GM18868 (cell line): ENCODE measurements around the gene RIMS1.
"Not testable (repeated sequence)": the region's sequence is repeated elsewhere in the genome, so short reads cannot be mapped to it uniquely, and the experiment has no call there.

Source experiments
- ATAC-seq: cut with Tn5 transposase; IDR thresholded peaks from one replicate; pipeline ENCODE4 v1.9.1; 2021; ENCODE audit warnings: mild to moderate bottlenecking, moderate library complexity; ENCODE audit not compliant: unreplicated experiment

RIMS1 gene

DNA sequence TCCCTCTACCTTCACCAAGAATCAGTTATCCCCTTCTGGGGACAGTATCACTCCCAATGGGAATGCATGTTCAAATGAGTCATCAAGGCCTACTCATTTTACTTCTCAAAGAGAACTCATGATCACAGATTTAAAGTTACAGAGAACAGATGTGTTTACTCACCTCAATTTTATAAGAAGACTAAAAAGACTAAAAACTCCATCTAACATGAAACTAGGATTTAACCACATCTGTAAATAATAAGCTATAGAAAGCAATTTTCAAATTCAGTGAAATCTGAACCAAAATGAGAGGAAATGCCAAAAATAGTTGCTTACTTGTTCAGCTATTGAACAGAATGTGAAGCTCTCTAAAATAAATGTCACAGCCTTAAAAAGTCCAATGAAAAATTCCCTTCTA is 435.4 kb downstream of the RIMS1 start:
- no peak for ATAC-seq

DNA sequence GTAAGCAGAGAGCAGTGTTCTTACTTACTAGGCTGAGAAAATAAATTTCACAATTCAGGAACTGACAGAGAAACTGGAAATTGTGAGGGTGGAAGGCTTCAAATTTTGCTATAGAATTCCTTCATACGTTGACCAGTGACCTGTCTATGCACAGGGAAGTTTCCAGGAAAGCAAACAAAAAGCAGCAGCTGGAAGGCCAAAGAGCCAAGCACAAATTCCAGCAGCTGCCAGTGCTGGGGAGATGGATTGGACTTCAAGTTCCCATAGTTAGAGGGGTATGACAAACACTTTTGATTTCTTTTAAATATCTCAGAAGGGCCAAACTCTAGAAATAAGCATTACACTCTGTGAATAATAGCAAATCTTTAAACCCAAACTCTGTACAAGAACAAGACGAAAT is 436.4 kb downstream of the RIMS1 start:
- ATAC-seq: no peak

DNA sequence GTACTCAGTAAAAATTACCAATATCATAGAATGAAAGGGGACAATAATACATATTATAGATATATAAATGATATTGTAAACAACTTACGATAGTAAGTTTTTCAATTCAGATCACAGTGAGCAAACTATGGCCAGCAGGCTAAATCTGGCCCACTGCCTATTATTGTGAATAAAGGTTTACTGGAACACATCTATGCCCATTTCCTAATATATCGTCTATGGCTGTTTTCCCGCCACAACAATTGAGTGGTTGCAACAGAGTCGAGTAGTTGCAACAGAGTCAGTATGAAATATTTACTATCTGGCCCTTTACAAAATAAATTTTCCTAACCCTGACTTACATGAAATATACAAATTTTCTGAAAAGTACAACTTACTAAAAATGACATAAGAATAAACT is 438.2 kb downstream of the RIMS1 start:
- no peak for ATAC-seq

DNA sequence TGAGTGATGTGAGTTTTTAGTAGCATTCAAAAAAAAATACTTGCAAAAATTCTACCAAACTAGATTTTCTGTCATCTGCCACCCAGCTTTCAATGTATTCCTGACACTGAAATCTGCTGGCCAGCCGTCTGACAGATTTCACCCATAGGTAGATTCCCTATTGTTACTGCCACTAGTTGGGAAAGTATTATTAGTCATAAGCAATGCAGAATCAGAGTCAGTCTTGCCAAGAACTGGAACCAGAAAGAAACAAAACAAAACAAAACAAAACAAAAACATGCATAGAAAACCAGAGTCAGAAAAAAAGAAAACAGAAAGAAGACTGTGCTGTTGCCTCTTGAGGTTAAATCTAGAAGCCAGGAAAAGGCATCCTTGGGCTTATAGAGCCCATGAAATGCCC is 442.4 kb downstream of the RIMS1 start:
- no peak for ATAC-seq

DNA sequence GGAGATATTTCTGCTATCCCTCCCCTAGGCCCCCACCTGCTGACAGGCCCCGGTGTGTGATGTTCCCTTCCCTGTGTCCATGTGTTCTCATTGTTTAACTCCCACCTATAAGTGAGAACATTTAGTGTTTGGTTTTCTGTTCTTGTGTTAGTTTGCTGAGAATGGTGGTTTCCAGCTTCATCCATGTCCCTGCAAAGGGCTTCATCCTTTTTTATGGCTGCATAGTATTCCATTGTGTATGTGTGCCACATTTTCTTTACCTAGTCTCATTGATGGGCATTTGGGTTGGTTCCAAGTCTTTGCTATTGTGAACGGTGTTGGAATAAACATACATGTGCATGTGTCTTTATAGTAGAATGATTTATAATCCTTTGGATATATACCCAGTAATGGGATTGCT is 448.9 kb downstream of the RIMS1 start:
- ATAC-seq: not testable (repeated sequence)

DNA sequence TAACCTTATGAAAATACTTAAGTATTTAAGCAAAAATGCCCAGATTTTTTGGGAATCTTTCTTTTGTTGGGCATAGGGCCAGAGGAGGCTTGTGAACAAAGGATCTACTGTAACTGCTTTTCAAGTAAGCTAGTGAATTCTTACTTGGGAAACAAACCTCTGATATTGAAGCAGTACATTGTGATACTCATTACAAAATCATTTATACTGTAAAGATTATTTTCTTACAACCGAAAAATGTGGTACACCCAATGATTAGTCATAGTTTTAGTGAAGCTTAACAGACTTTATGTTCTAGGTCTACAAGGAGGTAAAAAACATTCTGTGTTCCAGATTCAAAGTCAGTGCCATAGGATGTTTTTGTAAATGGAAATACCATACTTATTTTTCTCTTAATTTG is 462.6 kb downstream of the RIMS1 start:
- no peak for ATAC-seq

DNA sequence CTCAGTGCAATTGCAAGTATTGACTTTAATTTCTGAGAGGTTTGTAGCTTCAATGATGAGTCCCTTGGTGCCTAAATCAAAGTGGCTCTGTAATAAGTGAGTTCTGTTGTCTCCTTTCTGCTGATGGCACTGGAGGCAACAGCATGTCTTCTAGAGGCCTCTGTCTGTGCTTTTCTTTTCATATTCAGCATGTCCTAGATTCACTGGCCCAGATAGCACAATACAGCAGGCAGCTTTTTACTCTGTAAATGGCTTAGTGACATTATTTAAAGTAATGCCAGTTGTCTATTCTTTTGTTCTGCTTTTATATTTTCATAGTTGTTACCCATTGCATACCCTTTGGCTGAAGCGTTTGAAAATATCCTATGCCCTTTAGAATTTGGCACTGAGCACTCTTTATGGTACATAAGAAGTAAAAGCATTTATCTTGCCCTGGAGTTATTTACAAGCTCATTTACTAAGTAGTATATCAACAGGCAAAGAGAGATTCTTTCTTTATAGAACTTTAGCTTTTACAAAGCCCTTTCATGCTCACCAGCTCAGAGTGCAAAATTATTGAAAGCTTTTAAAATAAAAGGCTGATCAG is 464.0 kb downstream of the RIMS1 start:
- ATAC-seq: no peak

DNA sequence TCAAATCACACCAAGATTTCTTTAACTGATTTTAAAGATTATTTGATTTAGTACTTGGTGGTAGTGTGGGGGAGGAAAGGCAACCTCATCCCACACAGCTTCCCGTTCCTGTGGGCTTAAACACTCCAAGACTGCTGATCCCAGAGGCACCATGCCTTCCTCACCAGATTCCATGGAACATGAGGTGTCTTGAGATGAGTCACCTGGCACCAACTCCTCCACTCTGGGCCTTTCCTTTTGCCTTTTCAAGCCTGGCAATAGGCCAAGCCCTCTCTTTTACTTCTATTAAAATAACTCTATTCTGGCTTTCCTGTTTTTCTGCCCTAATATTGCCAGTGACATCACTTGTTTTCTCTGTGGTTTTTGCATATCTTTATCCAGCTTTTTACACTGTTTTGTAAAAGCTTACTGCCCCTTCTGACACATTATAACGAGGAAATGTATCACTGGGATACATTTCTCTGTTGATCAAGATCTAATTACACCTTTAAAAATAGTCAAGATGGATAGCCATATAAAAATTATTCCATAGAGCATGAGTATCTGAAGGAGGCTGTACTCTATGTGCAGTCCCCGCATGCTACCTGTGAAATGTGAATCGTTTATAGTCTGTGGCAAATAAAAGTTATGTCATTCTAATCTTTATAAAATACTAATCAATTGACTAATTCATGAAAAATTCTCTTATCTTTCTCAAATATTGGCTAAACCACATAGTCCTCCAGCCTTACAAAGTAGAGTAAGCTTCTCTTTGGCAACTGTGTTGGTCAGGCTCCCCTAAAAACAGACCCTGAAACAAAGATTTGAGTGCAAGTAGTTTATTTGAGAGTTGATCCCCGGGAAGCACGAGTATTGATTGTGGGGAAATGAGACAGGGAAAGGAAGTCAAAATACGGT is 477.7 kb downstream of the RIMS1 start:
- ATAC-seq: no peak

DNA sequence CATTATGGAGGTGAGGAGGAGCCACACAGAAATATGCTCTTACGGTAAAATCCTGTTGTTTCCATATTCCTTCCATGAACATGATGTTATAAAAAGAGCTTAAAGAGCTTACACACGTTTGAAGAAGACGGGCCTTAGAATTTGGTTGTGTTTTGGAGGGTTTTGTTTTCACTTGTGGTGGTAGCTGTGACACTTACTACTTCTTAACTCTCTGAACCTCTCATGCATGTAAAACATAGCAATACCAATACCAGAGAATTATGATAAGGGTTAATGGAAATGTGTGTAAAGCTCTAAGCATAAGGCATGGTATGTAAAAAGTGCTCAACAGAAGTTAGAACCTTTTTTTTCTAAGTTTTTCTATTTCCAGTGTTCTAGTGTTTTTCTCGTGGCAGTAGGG is 479.4 kb downstream of the RIMS1 start:
- peak; percentile 45 for ATAC-seq

DNA sequence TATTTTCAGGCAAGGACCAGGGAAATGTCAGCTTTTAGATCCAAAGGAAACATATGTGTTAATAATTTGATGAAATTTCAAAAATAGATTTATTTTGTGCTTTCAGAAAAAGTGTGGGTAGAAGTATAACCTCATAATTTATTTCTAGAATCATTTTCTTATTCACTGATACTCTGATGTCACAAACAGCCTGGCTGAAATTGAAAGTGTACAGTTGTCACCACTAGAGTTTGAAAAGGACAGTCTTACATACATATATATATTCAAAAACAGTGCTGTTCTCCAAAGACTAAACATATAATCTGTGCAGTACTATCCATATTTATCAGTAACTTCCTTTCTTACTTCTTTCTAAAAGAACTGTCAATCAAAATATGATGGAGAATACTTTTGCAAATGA is 481.1 kb downstream of the RIMS1 start:
- no peak for ATAC-seq

DNA sequence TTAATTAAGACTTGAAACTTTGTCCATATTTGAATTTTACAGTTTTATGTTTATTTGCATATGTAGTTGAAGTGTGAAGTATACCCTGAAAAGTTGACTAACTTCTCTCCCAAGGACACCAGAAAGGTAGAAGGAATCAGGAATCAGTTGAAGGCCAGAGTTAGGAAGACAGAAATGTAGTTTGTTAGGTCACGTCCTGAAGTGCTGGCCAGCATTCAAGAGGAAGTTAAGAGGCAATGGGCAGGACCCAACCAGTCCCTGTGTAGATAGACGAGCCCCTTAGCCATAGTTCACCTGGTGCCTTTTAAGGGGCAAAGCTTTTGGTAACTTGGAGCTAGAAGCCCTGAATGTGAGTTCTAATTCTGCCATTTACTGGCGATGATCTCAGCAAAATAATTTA is 485.1 kb downstream of the RIMS1 start:
- no peak for ATAC-seq

DNA sequence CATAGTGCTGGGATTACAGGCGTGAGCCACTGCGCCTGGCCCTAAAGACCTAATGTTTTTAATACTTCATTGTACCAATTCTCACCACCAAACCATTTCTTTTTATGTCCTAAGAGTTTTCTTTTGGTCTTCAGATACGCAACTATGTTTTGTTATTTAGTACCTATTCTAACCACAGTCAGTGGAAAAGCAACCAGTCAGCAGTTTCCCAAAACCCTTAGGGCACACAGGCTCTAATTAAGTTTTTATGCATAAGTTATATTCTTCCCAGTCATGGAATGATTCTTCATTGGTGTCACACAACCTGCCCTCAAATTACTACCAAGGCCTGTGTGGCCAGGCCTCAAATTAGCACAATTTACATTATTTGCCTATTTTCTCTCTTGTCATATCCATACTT is 487.8 kb downstream of the RIMS1 start:
- ATAC-seq: no peak

DNA sequence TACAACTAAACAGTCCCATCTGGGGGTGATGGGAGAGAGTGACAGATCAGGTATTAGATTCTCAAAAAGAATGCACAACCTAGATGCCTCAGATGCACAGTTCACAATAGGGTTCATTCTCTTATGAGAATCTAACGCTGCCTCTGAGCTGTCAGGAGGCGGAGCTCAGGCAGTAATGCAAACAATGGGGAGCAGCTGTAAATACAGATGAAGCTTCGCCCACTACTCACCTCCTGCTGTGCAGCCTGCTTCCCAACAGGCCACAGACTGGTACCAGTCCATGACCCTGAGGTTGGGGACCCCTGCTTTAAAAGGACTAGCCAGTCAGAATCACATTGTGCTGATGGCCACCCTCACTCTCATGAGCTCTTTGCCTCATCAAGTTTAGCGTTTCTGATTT is 488.5 kb downstream of the RIMS1 start:
- ATAC-seq: no peak

DNA sequence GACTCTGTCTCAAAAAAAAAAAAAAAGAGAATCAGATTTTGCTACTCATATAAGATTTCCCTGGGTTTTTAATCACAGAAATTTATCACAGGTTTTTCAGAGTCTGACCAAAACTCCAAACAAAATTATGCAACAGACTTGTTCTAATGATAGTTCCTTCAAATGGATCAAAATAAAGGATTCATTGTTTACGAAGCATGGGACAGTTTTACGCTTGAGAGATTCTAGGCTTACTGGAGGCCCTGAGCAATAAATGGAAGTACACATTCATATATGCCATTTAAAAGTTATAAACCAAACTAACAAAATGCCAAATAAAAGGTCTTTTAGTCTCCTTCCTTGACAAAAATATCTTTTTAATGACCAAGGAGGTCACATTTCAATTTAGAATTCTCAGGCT is 490.4 kb downstream of the RIMS1 start:
- ATAC-seq: no peak

DNA sequence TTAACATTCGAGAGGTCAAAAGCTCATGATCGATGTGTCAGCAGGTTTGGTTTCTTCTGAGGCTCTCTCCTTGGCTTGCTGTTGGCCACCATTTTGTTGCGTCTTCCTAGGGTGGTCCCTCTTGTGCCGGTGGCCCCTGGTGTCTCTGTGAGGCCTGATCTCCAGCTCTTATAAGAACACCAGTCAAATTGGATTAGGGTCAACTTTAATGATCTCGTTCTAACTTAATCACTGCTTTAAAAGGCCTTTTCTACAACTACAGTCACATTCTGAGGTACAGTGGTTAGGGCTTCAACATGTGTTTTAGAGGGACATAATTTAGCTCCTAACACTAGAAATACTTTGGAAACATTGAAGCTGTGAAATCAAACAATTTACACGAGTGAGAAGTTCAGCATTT is 494.7 kb downstream of the RIMS1 start:
- ATAC-seq: no peak

DNA sequence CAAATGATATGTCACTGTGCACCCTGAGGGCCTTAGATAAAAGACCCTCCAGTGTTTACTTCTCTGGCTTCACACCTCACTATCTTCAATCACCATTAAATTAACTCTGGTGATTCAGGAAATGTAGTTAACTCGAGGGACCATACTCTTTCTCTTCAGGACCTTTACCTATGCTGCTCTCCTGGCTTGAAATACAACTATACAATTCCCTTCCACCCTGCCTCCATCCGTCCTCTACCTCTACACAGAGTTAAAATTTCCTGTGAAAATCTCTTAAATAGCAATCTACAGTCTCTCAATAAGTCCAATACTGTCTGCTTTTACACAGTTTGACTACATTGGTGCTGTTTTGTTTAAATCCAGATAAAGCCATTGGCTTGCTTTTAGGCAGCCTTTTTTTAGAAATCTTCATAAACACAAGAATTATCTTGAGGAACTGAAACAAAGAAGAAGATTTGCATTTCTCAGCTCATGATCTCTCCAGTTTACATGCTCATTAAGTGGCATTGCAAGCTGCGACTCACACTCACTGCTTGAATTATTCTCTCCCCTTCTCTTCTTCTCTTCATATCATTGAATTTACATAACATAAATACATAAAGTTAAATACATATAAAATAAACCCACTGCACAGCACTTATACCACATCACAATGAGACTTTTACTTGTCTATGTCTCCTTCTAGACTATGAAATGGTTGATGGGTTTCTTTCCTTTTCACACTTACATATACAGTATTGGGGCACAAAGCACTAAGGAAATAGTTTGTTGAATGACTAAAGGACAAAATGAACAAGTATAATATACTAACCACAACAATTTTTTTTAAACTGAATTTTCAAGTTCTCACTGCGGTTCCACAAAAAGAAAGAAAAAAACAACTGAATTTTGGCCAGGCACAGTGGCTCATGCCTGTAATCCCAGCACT is 496.5 kb downstream of the RIMS1 start:
- peak; percentile 91 for ATAC-seq

DNA sequence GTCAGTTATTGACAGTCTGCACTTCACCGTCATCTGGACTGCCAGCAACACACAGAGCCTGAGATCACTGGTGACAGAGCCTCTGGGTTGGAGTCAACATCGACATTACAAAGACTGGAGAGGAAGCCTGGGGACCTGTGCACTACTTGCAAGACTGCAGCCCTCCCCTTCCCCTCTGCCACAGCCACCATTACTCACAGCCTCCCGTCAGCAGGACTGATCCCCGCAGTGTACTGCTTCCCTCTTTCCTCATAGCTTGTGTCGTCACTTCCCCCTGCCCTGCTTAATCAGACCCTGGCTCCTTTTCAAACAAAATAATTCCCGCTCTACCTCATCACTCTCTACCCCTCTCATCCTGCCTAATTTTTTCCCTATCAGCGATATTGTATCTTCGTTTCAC is 500.0 kb downstream of the RIMS1 start:
- no peak for ATAC-seq

DNA sequence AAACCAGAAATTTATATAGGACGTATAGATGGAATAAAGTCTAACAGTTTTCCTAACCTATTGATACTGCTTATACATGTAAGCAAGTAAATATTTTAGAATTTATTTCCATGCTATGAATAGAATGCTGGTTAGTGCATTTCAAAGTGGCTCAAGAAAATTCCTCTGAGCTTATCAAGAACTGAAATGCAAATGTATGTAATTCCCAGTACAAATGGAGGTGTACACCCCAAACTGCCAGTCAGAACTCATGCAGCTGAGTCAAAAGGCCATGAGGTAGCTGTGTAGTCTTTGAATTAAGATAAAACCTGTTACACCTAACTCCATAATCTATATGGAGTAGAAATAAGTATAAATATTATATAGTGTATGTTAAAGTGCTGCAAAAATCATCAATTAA is 503.3 kb downstream of the RIMS1 start:
- no peak for ATAC-seq

DNA sequence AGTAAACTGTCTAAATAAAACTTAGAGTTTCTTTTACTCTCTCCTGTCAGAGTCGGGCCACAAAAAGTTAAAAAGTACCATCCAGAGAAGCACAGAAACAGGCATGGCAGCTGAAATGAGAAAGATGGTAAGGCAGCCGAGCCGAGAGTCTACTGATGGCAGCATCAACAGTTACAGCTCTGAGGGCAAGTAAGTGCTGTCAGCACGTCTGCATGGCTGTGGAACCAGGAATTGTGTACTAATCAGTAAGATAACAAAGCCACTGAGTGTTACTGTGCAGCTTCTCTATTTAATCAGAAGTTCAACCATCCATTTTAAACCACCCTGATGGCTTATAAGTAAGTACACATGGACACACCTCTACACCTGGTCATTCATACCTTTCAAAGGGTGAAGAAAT is 504.2 kb downstream of the RIMS1 start:
- ATAC-seq: no peak

DNA sequence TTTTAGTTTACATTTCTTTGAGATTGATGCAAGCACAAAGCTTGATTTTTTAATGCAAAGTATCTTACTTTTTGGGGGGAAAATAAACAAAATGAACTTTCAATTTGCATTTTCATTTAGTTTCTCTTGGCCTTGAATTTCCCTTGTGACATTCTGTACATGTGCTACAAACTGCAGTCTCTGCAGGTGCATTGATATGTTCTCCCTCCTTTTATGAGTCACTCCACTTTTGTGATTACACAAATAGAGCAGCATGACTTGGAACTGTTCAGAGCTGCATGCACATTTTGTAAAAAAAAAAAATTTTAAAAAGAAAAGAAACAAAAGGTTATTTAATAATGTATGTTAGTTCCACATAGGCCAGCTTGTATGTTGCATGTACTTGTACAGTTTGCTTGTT is 515.5 kb downstream of the RIMS1 start:
- peak; percentile 59 for ATAC-seq

DNA sequence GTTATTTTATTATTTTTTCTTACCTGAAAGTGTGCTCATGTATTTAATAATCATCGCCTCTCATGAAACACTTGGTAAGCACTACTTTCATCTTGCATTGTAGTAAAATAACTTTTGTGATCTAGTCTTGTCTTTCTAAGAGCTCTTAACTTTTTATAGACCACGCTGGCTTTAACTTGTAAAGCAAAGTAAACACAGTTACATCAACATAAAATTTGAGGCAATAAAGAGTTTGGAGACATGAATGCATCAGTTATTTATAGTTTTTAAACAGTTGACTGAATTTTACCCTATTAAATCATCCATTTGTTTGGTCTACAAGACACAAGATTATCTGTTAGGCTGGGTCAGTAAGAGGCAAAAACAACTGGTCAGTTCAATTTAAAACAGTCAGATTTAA is 517.1 kb downstream of the RIMS1 start:
- no peak for ATAC-seq

DNA sequence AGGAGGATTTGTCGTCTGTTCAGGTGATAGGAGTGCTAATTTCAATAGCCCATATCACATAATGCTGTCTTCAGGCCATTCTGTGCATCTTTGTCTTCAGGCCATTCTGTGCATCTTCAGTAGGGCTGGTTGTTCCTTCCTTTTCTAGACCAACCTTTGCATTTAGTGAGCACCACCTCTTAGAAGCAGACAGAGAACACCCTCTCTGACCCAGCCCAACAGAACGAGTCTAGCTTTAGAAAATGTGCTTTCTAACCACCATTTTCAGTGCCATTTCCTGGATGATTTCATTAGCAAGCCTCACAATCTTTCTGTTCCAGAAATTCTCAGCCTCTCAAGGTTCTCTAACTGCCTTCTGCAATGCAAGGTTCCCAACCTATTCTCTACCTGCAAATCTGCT is 520.2 kb downstream of the RIMS1 start:
- ATAC-seq: no peak
